Liver (tissue), 9 donors: ENCODE measurements around the gene FGR. TPM values are rescaled to one million over a fixed set of nuclear protein-coding genes. Genes with fewer than 3 reads are reported as not detected.
A peak's percentile ranks its signal among the peaks of the same experiment; 100 is the strongest.

Experiments
- DNase-seq: peaks from one replicate; pipeline ENCODE4 v3.0.0-alpha.2; 2017; ENCODE audit warnings: low spot score
- H3K27ac ChIP-seq, 2 donors: one replicate each; pipeline ENCODE4 v1.7.0; 2013; ENCODE audit warnings: inconsistent platforms in 2 of 2, low read length in 2 of 2, control low read depth in 1 of 2, low read depth in 1 of 2, mild to moderate bottlenecking in 1 of 2
- H3K27me3 ChIP-seq, 4 donors: one replicate each; pipeline versions ENCODE4 v1.6.1 to v1.7.0; 2013; ENCODE audit warnings: low read length in 3 of 4, inconsistent platforms in 1 of 4, mild to moderate bottlenecking in 1 of 4, moderate library complexity in 1 of 4; ENCODE audit not compliant: control insufficient read depth in 4 of 4, insufficient read depth in 4 of 4
- H3K36me3 ChIP-seq, 4 donors: one replicate each; pipeline versions ENCODE4 v1.6.1 to v1.7.0; 2013; ENCODE audit warnings: low read length in 3 of 4, mild to moderate bottlenecking in 3 of 4, low read depth in 1 of 4, moderate library complexity in 1 of 4; ENCODE audit not compliant: control insufficient read depth in 4 of 4, insufficient read depth in 3 of 4
- H3K4me1 ChIP-seq, 4 donors: one replicate each; pipeline versions ENCODE4 v1.6.1 to v1.7.0; 2013; ENCODE audit warnings: low read length in 3 of 4, mild to moderate bottlenecking in 3 of 4, moderate library complexity in 1 of 4; ENCODE audit not compliant: control insufficient read depth in 4 of 4, insufficient read depth in 4 of 4
- H3K4me3 ChIP-seq, 3 donors: one replicate each; pipeline versions ENCODE4 v1.6.1 to v1.7.0; 2013; ENCODE audit warnings: low read length in 3 of 3, control low read depth in 1 of 3, low read depth in 1 of 3, mild to moderate bottlenecking in 1 of 3
- H3K9ac ChIP-seq, 2 donors: one replicate each; pipeline ENCODE4 v1.7.0; 2013; ENCODE audit warnings: low read length in 2 of 2, mild to moderate bottlenecking in 2 of 2, moderate library complexity in 2 of 2, control low read depth in 1 of 2, low read depth in 1 of 2
- H3K9me3 ChIP-seq, 4 donors: one replicate each; pipeline versions ENCODE4 v1.6.1 to v1.7.0; 2013; ENCODE audit warnings: low read length in 3 of 4; ENCODE audit not compliant: control insufficient read depth in 4 of 4
- CTCF ChIP-seq: fragments of 150-350 bp; IDR thresholded peaks from 2 replicates; pipeline ENCODE4 v1.5.1; 2017; ENCODE audit warnings: improper control_type of control experiment, low read depth, low read length; ENCODE audit not compliant: missing input control
- FOXA1 ChIP-seq: IDR thresholded peaks from 2 replicates; pipeline ENCODE4 v1.6.1; 2016; ENCODE audit warnings: antibody characterized with exemption
- FOXA2 ChIP-seq: IDR thresholded peaks from 2 replicates; pipeline ENCODE4 v1.6.1; 2016; ENCODE audit warnings: antibody characterized with exemption
- GABPA ChIP-seq, 2 donors: IDR thresholded peaks in 1 of 2; conservative IDR thresholded peaks in 1 of 2; 2 replicates each; pipeline ENCODE4 v1.6.1; 2016; ENCODE audit warnings: antibody characterized with exemption in 2 of 2, mild to moderate bottlenecking in 1 of 2, moderate library complexity in 1 of 2
- HNF4A ChIP-seq, 2 donors: conservative IDR thresholded peaks; 2 replicates each; pipeline ENCODE4 v1.6.1; 2016; ENCODE audit warnings: antibody characterized with exemption in 2 of 2, mild to moderate bottlenecking in 2 of 2
- HNF4G ChIP-seq: IDR thresholded peaks from 2 replicates; pipeline ENCODE4 v1.6.1; 2016; ENCODE audit warnings: antibody characterized with exemption
- NR2F2 ChIP-seq: IDR thresholded peaks from 2 replicates; pipeline ENCODE4 v1.6.1; 2016; ENCODE audit warnings: antibody characterized with exemption
- RAD21 ChIP-seq, 2 donors: IDR thresholded peaks; 2 replicates each; pipeline ENCODE4 v1.6.1; 2016; ENCODE audit warnings: antibody characterized with exemption in 2 of 2, mild to moderate bottlenecking in 2 of 2
- REST ChIP-seq: IDR thresholded peaks from 2 replicates; pipeline ENCODE4 v1.6.1; 2016; ENCODE audit warnings: antibody characterized with exemption, mild to moderate bottlenecking
- TAF1 ChIP-seq: conservative IDR thresholded peaks from 2 replicates; pipeline ENCODE4 v1.6.1; 2016; ENCODE audit warnings: antibody characterized with exemption, mild to moderate bottlenecking
- YY1 ChIP-seq: IDR thresholded peaks from 2 replicates; pipeline ENCODE4 v1.6.1; 2016; ENCODE audit warnings: antibody characterized with exemption, mild to moderate bottlenecking
- WGBS: extraction: QIAGEN DNeasy Blood & Tissue Kit; methylation state at CpG from one replicate; pipeline ENCODE4 v1.1.7; 2013; 5-methylcytosine and 5-hydroxymethylcytosine counted together
- polyA plus RNA-seq, 2 donors: library from polyadenylated mRNA; stranded (reverse) in 1 of 2; unstranded in 1 of 2; fragments of 200-250 nt in 1 of 2; fragments of >200 nt in 1 of 2; fragmentation: Nextera tagmentation in 1 of 2; extraction: Ambion mirVana in 1 of 2; gene quantifications; one replicate each; pipeline versions ENCODE4 v1.2.1 to v1.2.3, GENCODE V29; 2013 to 2015
- total RNA-seq, 2 donors: library from RNA; depleted of rRNA; stranded (reverse); fragments of >200 nt; gene quantifications; one replicate each; pipeline ENCODE4 v1.2.3, GENCODE V29; 2014
- donor health status: healthy.
- donor health status: healthy.
- donor health status: healthy.
- donor health status: healthy.
- donor health status: healthy.

Gene FGR
- total and polyA plus RNA-seq, 4 donors: 2.8 to 20.2 (median 6.2) TPM

GRCh38 chr1:27600498-27601175 is 34.3 kb downstream of the FGR start (continued):
- no peak for TF ChIP-seq CTCF

GRCh38 chr1:27599605-27600497 is 35.1 kb downstream of the FGR start:
- no peak overlapping the region for H3K9ac ChIP-seq

More at GRCh38 chr1:27599605-27600497, 35.1 kb downstream of the FGR start:
- H3K36me3 ChIP-seq: peaks cover 0 to 2% (median 0%) of the 10 kb centered on the region in 4 donors
- no peak overlapping the region for H3K4me3 ChIP-seq
- 72% methylated on average over 9 of the region's 9 CpGs for WGBS
- peaks cover 12 to 56% (median 24%) of the 10 kb centered on the region in 4 donors for H3K4me1 ChIP-seq
- H3K27me3 ChIP-seq: no peaks in the 10 kb centered on the region
- no peak for DNase-seq
- peak overlapping the region; percentile 17 to 26 for H3K27ac ChIP-seq
- TF ChIP-seq REST (no peak), FOXA2 (no peak), CTCF (no peak), HNF4G (no peak), YY1 (no peak), HNF4A (conservative IDR thresholded peaks at IDR 0.05) (no peak), TAF1 (no peak), FOXA1 (no peak), RAD21 (IDR thresholded peaks at IDR 0.05) (no peak), NR2F2 (no peak), GABPA (IDR thresholded peaks at IDR 0.05 in 1 of 2, conservative IDR thresholded peaks at IDR 0.05 in 1 of 2) (no peak)
- H3K9me3 ChIP-seq: no peaks in the 10 kb centered on the region
